HG03460 (cell line): Measurements from ENCODE around the gene ZNF543.
"Not testable (repeated sequence)": the region's sequence is repeated elsewhere in the genome, so short reads cannot be mapped to it uniquely, and the experiment has no call there.

ENCODE experiments used
- ATAC-seq: cut with Tn5 transposase; IDR thresholded peaks from one replicate; pipeline ENCODE4 v1.9.1; 2021; ENCODE audit not compliant: unreplicated experiment

ZNF543 gene

GRCh38 chr19:57319869-57320179 is 448 bp upstream of the ZNF543 start:
- no peak for ATAC-seq

GRCh38 chr19:57321116-57321515 is 844 bp downstream of the ZNF543 start:
- no peak for ATAC-seq

GRCh38 chr19:57321751-57322150 is 1.5 kb downstream of the ZNF543 start:
- ATAC-seq = no peak

GRCh38 chr19:57324992-57325391 is 4.7 kb downstream of the ZNF543 start:
- ATAC-seq = no peak

- no peak for ATAC-seq
These were observed 7.7 kb downstream of the ZNF543 start for GRCh38 chr19:57327993-57328392.

- ATAC-seq = no peak
These were observed 13.9 kb downstream of the ZNF543 start for GRCh38 chr19:57334191-57334590.

- ATAC-seq = no peak
These were observed 18.6 kb downstream of the ZNF543 start for GRCh38 chr19:57338877-57339276.

- no peak for ATAC-seq
These were observed 22.3 kb downstream of the ZNF543 start for GRCh38 chr19:57342582-57342981.

GRCh38 chr19:57348136-57348535 is 27.9 kb downstream of the ZNF543 start:
- no peak for ATAC-seq

- ATAC-seq = peak; percentile 96
These were observed 30.9 kb downstream of the ZNF543 start, which contains the start of gene ZNF304 for GRCh38 chr19:57350877-57351805. ZNF304 (plus strand) TSS chr19:57351271; CDS start chr19:57351665, 394 bp downstream.

- no peak for ATAC-seq
These were observed 31.6 kb downstream of the ZNF543 start for GRCh38 chr19:57351867-57352266.

GRCh38 chr19:57355916-57356315 is 35.6 kb downstream of the ZNF543 start:
- no peak for ATAC-seq

- ATAC-seq = no peak
These were observed 37.1 kb downstream of the ZNF543 start for GRCh38 chr19:57357406-57357805.

- no peak for ATAC-seq
These were observed 39.0 kb downstream of the ZNF543 start for GRCh38 chr19:57359300-57359699.

- ATAC-seq = no peak
These were observed 42.1 kb downstream of the ZNF543 start for GRCh38 chr19:57362419-57362818.

- ATAC-seq = peak; percentile 95
These were observed 42.9 kb downstream of the ZNF543 start, which contains the start of the genes TRAPPC2B and ZNF547 for GRCh38 chr19:57362997-57363687. TRAPPC2B (plus strand) TSS chr19:57363551; CDS start chr19:57364834, 1,283 bp downstream. ZNF547 (plus strand) TSS chr19:57363551; CDS start chr19:57368556, 5,005 bp downstream.

GRCh38 chr19:57363688-57364181 is 43.5 kb downstream of the ZNF543 start:
- ATAC-seq = peak; percentile 18

- ATAC-seq = no peak
These were observed 46.5 kb downstream of the ZNF543 start for GRCh38 chr19:57366776-57367175.

GRCh38 chr19:57374179-57374578 is 53.9 kb downstream of the ZNF543 start:
- ATAC-seq = no peak

- not testable (repeated sequence) for ATAC-seq
These were observed 54.4 kb downstream of the ZNF543 start for GRCh38 chr19:57374647-57375046.

GRCh38 chr19:57376151-57376550 is 55.9 kb downstream of the ZNF543 start:
- no peak for ATAC-seq
